GM12878 (cell line): ENCODE data around the gene CCDC149.

Experiments used
- GABPA ChIP-seq: IDR thresholded peaks from 2 replicates; pipeline ENCODE4 v1.6.1; 2014; ENCODE audit warnings: antibody characterized with exemption, low read depth, mild to moderate bottlenecking, inconsistent platforms
- POLR2A ChIP-seq: IDR thresholded peaks from 2 replicates; pipeline ENCODE4 v1.6.1; 2011; ENCODE audit warnings: low read depth, mild to moderate bottlenecking, low read length
- TF ChIP-seq, protein P1 (sequence below), 3 experiments: IDR thresholded peaks in 2 of 3; conservative IDR thresholded peaks in 1 of 3; 2 replicates each; pipeline ENCODE4 v1.5.1; 2011; ENCODE audit warnings: low read depth in 3 of 3, low read length in 3 of 3, mild to moderate bottlenecking in 3 of 3, control low read depth in 2 of 3, moderate library complexity in 2 of 3, inconsistent platforms in 1 of 3, mixed read lengths in 1 of 3; ENCODE audit not compliant: control insufficient read depth in 2 of 3, insufficient read depth in 1 of 3; ENCODE audit errors: extremely low read depth in 1 of 3

DNA sequence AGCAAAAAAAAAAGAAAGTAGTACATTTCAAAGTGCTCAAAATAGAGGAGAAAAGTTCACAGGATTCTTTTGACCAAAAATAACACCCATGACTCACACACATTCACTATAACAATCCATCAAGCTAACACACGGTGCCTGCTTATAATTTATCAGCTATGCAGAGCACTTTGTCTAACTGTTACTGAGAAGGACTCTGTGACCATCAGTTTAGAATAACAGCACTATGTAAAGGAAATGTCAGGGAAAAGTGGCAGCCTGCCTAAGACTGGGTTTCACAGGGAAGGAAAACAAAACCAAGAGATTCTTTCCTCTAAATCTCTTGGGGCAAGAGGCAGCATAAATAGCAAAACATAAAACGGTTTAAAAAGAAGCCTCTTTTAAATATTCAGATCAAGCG lies 54.8 kb downstream of the CCDC149 start:
- TF ChIP-seq GABPA (no peak), POLR2A (no peak)
- TF ChIP-seq, protein P1, sequence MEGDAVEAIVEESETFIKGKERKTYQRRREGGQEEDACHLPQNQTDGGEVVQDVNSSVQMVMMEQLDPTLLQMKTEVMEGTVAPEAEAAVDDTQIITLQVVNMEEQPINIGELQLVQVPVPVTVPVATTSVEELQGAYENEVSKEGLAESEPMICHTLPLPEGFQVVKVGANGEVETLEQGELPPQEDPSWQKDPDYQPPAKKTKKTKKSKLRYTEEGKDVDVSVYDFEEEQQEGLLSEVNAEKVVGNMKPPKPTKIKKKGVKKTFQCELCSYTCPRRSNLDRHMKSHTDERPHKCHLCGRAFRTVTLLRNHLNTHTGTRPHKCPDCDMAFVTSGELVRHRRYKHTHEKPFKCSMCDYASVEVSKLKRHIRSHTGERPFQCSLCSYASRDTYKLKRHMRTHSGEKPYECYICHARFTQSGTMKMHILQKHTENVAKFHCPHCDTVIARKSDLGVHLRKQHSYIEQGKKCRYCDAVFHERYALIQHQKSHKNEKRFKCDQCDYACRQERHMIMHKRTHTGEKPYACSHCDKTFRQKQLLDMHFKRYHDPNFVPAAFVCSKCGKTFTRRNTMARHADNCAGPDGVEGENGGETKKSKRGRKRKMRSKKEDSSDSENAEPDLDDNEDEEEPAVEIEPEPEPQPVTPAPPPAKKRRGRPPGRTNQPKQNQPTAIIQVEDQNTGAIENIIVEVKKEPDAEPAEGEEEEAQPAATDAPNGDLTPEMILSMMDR (IDR thresholded peaks at IDR 0.05 in 2 of 3, conservative IDR thresholded peaks at IDR 0.05 in 1 of 3; ENCODE audit: control insufficient read depth in 2 of 3, extremely low read depth in 1 of 3, insufficient read depth in 1 of 3, low read depth in 3 of 3, low read length in 3 of 3) = no peak
